Activated CD8-positive, alpha-beta memory T cell treated with anti-CD3 and anti-CD28 coated beads, Interleukin-2, amount 50 U/mL, for 48 hours (primary cell): ENCODE data around the gene HIPK2.

Experiments
- DNase-seq: peaks from one replicate; pipeline ENCODE4 v3.0.0-alpha.2; 2020

The HIPK2 gene

DNA sequence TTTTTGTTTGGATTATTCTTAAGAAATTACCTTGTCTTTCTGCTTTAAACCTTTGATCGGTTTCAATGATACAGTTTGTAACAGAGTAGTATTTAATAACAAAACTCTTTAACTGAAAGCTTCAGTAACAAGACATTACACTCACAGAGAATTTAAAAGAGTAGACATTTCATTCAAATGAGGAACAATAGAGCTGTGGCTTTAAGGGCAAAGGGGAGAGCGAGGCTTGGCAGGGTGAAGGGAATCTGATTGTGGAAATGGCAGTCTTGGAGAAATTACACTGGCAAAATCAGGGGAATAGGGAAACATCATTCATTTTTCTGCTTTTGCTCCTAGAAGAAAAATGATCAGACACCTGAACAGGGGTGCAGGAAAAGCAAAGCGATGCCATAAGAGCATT is 5.1 kb upstream of the HIPK2 start:
- DNase-seq = no peak

DNA sequence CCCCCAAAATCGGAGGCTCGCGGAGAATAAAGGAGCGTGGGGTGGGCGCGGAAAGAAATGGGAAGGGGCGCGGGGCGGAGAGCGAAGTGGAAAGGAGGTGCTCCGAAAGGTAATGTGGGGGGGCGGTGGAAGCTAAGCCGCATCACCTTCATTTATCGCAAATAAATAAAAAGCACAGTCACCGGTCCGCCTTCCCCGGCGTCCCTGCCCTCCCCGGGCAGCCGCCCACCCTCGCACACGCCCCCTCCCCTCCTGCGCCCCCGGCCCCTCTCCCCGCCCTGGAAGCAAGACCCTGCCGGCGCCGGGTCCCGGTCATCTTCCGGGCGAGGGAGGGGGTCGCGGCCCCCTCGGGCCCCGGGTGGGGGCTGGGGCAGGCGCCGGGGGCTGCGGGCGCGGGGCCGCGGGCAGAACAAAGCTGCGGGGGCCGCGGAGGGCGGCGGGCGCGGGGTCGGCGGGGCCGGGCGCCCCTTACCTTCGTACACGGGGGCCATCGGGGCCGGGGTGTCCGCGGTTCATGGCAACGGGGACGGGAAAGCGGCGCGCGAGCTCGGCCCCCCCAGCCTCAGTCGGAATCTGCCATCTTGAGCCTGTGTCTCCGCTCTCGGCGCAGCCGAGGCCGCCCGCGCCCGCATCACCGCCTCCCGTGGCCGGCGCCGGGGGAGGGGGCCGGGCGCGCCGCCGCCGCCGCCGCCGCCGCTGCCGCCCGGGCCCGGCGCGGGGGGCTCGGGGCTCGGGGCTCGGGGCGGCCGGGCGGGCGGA is 486 bp downstream of the HIPK2 start:
- peak; percentile 67 for DNase-seq

DNA sequence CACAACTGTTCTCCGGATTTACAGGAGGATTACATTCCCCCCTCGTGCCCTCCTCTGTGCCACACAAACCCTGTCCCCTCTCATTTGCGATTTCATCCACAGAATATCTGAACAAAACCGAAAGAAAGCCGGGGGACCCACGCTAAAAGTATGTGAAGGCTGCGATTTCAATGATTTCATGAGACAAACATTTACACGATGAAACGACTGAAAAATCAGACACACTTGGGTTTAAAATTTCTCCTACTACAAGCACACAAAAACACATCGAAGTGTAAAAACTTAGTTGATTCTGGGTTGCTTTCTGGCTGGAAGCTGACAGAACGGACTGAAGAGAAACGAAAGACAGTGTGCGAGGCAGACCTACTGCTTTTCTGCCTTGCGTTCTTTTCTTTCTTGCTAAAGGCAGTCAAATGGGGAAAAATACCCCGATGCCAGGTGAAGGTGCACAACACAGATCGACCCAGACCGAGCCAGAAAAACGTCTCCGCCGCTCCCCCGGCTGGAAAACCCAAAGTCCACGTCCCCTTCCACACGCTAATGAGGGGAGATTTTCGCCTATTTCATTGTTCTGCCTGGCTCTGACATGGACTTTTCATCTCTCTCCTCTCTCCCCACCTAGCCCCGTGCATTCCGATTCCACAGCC is 1.2 kb downstream of the HIPK2 start:
- peak; percentile 59 for DNase-seq

DNA sequence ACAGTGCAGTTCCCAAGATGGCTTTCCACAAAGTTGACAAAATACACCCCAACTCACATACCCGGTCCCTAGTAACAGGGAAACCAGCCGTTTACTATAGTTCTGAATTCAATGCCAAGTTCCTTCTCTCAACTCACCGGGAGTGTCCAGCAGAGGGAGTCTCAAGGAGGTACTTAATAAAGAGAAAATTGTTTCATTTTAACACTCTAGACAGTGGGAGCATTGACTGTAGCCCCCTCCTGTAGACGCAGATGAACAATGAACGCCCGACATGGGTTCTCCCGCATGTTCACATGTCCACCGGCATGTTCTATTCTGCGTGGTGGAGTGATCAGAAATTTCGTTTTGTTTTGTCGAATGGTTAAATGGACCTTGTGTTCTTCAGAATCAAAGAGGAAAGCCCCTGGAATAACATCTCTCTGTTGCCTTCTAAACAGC is 1.9 kb downstream of the HIPK2 start:
- DNase-seq = peak; percentile 65

DNA sequence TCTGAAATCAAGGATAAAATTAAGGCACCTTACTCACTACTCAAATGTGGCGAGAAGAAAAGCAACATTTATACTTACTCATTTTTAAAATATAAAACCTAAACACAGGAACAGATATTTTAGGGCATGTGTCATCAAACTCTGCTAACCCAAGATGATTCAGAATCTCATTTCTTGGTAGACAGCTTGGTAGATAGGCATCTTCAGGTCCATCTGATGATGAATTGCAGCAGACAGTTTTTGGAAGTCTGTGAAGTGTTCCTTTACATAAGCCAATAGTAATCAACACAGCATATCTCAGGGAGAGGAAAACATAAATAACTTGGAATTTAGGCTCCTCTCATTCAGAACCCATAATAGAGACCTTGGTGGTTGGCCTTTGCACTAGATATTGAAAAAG is 3.4 kb downstream of the HIPK2 start:
- no peak for DNase-seq

DNA sequence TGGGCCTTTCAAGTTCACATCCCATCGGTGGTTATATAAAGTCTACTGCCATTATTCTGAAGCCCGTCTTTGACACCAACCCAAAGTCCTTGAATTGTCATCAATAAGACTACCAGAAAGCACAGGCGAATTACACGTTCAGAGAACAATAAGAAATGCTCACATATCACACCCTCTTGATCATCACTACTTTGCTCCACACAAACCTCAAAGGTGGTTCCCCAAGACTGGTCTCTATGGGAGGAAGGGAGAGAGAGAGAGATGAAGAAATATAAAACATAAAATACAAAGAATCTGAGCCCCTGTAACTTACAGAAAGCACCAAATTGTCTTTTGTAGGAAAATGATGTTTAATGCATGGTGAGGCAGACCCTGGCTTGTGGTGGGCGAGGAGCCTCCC is 4.4 kb downstream of the HIPK2 start:
- no peak for DNase-seq

DNA sequence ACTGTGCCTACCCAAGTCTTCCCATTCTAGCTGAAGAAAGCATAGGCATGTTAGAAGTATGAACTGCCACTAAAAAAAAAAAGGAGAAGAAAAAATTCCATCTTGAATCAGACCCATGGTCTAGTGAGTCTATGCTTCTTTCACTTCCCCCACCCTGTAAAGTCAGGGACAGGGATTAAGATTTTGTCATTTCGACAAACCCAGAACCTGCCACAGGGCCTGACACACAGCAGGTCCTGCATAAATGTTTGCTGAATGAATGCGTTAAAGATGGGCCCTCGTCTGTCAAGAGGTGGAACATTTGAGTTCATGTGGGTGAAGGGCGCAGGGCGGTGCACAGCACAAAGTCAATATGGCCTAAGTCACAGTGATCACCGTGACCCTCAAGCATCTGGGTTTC is 4.9 kb downstream of the HIPK2 start:
- DNase-seq = no peak

DNA sequence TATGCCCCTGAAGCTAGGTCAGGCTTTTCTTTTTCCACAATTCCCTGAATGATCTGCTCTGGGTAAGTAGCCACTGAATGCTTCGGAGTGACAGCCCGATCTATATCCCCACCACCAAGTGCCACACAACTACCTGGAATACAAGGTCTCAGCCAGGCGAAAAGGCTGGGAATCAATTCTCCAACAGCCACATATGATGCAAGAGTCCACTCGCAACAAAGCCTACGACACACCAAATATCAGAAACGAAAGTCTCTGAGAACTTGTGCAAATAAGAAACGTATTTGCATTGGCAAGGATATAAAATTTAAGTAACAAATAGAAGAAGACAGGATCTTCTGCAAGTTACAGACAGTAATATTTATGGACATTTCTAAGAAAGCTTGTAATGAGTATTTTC is 5.7 kb downstream of the HIPK2 start:
- no peak for DNase-seq

DNA sequence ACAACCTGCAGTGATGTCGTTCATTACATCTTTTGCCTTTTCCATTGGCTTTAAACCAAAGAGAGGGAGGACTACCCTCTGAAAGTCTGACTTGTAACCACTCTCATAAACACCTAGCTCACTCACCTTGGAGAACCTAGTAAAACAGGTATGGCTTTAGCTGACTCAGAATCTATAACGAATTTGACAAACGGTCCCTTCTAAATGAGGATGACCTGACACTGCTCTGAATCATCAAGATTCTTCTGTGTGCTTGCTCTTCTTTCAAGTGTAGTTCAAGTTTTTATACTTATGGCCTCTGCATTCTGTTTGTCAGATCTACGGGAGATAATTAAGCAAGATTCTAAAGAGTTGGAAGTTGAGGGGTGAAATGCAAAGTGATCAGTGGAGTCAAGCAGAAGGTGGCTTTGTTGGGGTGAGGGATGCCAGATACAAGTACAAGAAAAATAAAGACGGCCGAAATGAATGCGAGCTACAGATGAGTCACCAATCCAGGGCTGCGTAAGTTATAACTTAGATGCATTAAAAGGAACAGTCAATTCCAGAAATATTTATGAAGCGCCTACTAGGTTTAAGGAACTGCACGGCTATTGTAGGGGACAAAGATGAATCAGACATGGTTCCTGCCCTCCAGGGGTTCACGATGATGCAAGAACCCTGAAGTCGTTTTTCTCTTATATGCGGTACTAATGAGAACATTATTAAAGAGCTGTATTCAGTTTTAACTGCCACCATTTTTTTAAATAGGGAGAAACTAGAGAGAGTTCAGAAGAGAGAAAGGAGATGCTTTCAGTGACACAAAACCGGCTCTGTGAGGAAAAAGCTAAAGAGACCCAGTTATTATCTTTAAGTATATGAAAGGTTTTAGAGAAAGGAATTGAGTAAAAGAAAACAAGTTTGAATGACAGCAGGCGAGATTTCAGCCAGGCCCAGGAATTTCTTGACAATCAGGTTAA is 6.5 kb downstream of the HIPK2 start:
- no peak for DNase-seq

DNA sequence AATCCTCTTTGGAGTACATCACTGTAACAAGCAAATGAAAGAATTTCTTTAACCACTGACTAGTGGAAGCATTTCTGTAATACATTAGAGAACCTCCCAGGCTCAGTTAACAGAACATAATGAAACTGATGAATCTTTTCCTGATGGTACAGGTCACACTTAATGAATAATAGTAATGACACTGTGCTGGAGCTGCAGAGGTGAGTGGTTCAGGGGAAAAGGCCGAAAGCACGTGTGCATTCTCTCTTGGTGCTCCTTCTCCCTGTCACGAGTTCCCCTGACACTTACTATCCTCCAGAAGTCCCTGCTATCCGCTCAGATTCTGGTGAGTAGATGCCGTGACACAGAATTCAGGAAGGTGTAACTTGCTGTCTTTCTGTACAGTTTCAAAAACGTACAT is 8.0 kb downstream of the HIPK2 start:
- DNase-seq = no peak

DNA sequence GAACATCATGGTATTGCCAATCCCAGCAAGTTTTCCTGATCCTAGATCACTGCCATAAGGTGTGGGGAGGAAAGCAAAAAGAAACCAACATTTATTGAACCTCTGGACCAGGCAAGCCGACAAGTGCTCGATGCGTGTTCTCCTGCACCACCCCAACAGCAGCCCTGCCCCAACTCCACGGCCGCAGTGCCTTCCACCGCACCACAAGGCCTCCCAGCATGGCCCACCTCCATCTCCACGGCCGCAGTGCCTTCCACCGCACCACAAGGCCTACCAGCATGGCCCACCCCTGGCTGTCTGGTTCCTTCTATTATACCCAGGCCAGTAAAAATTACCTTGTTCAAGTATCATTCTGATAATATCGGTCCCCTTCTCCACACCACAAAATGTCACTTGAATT is 8.7 kb downstream of the HIPK2 start:
- no peak for DNase-seq

DNA sequence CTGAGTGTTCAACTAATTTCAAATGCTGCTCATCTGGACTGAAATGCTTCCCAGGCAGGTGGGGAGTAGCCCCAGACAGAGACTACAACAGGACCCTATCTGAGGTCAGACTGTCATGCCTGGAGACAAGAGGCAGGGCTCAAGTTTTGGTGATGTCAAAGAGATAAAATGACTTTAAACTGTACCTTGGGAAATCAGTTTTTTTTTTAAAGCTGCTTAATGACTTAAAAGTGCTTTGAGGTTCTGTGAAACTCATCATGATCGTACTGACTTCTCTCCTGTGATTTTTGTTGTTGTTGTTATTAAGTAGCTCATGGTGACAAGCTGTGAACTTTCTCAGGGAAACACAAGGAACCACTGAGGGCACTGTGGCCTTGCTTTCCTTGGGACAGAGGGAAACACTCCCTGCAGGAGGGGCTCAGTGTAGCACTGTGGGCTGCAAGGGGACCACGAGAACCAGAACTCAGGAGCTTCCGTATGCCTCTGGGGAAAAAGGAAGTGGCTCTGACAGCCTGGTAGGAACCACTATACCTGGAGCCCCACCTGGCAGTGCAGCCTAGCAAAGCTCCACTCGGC is 9.5 kb downstream of the HIPK2 start:
- DNase-seq = no peak

DNA sequence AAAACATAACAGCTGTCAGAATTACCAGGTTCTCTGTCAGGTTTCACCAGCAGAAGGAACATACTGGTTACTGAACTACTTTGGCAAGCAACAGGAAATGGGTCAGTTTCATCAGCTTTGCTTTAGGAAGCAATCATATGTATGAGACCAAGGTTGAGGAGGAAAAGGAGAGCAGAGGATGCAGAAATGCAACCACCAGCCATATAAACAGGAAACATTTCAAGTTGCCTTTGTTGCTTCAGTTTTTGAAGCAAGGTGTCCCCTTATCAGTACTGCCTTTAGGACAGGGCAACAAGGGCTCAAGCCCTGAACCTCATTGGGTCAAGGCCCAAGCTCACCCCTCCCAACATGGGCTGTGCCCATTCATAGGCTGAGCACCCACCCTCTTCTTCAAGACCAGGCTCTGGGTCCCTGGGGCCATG is 10.2 kb downstream of the HIPK2 start:
- DNase-seq = no peak

DNA sequence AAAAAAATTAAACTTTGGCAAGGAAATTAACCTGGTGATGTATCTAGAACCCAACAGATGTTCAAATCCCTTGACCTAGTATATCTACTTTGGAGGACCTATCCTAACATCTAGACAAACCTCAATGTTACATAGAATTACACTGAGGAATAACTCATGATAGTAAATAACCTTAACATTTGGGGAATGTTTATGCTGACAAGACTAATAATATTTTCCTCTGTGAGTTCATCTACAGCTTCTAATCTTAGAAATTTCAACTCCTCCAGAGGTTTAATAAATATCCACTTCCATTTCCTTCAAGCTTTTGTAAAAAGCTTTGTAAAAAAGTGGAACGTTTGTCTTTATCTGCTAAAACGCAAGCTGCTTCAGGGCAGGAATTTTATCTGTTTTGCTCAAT is 12.7 kb downstream of the HIPK2 start:
- DNase-seq = no peak

DNA sequence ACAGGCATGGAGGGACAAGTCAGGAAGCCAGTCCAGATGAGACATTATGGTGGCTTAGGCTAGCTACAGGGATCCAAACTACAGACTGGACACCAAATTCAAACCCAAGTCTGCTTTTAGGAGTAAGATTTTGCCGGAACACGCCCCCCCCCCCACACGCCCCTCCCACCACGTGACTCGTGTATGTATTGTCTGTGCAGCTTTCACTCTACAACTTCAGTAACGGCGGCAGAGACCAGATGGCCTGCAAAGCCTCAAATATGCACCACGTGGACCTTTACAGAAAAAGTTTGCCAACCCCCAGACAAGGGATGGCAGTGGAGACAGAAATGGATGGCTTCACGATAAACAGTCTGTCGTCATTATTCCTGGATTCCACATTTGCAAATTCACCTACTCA is 14.5 kb downstream of the HIPK2 start:
- DNase-seq = no peak

DNA sequence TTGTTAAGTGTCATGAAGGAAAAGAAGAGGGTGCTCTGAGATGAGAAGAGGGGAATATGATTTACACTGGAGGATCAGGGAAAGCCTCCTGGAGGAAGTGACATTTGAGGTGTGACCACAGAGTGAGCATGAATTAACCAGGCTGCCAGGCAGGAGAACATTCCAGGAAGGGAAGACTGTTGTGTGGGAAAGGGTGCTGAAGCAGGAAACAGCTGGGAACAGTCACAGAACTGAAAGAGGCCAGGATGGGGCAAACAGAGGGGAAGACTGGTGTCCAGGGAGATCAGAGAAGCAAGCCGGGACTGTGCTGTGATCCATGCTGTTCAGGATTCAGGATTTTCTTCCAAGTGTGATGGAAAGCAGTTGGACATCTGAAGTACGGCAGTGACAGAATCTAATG is 14.9 kb downstream of the HIPK2 start:
- no peak for DNase-seq

DNA sequence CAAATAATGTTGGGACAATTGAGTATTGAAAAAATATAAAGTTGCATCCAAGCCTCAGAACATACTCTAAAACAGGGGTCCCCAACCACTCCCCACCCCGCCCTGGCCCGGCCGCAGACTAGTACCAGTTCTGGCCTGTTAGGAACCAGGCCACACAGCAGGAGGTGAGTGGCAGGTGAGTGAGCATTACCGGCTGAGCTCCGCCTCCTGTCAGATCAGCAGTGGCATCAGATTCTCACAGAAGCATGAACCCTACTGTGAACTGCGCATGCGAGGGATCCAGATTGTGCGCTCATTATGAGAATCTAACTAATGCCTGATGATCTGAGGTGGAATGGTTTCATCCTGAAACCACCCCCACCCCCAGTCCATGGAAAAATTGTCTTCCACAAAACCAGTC is 19.4 kb downstream of the HIPK2 start:
- DNase-seq = no peak

DNA sequence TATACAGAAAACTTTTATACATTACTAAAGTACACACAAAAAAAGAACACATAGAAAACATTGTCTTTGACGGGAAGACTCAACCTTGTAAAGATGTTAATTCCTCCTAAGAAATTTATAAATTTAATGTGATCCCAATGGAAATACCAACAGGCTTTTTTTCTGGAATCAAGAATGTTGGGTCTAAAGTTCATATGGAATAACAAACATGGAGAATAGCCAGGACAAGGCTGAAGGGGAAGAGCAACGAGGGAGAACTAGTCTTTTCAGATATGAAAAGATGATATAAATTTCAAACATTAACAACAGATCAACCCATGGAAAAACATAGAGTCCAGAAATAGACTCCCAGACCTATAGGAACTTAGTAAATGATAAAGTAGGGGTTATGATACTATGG is 19.8 kb downstream of the HIPK2 start:
- no peak for DNase-seq

DNA sequence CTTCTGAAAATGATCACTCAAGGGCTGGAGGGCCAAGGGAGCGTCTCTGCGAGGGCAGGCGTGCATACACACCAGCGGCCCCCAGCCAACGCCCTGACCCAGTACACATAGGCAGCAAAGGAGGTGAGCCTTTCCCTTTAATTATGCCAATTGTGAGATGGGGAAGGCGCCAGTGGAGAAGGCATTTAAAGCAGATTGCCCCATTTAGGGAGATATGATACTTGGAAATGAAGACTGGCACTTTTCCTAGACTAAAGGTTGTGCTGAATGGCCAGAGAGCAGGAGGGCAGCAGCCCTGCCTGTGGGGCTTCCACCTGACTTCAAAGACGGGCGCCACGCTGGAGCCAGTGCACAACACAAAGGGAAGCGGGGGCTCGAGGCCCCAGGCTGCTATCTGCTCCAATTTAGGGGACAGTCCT is 24.1 kb downstream of the HIPK2 start:
- no peak for DNase-seq

DNA sequence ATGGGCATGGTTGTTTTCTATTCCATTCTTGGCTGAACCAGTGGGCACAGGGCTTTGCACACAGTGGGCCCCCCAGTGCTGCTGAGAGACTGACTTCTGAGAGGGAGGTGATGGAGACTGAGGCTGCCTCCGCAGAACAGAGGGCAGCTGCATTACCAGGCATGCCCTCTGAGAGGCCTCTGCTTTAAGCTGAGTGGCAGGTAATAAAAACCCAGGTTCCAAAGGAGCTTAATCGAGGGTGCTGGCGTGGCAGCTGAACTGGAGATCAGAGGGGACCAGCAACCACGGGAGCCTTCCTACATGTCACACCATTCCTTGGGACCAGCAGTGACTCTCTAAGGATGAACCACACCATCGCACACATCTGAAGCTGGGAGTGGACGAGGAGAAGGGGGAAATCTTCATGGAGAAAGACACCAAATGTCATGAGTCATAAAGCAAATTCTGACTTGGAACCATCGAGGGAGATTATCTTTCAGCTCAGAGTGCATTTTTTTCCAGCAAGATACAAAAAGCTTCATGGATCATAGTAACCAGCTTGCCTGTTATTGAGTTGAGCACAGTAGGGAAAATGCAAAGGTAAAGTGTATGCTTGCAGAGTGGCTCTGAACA is 24.6 kb downstream of the HIPK2 start:
- no peak for DNase-seq

DNA sequence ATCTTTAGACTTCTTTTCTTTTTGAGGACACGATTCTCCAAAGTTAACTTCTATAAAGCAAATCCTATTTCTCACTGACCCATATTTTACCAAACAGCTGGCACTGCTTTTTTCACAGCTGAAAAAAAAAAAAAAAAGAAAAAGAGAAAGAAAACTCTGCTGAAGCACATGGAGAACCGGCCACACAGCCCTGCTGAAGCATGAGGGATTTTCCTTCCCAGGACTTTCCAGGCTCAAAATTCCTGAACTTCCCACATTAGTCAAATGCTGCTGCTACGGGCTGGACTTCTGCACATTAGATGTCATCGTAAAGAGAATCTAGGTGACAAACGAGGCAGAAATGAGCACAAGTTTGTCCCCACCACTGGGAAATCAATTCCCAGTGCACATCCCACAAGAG is 25.2 kb downstream of the HIPK2 start:
- no peak for DNase-seq

DNA sequence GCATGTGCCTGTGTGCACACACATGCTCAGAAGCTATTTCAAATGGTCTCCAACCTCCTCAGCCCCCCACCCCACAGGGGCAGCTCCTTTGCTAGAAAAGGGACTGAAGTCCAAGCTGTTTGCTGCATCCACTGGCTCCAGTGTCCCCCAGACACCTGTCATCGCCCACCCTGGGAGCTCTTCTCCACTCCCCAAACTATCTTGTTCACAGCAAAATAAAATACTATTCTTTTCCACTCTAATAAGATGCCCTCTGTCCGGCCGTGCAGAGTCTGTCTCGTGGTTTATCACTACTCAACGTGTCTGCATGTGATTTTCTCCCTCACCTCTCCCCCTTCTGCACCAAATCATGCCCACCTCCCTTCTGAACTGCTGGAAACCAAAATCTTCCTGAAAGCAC is 25.6 kb downstream of the HIPK2 start:
- no peak for DNase-seq
